Measurements from ENCODE around the gene SWT1.

Gene SWT1

DNA sequence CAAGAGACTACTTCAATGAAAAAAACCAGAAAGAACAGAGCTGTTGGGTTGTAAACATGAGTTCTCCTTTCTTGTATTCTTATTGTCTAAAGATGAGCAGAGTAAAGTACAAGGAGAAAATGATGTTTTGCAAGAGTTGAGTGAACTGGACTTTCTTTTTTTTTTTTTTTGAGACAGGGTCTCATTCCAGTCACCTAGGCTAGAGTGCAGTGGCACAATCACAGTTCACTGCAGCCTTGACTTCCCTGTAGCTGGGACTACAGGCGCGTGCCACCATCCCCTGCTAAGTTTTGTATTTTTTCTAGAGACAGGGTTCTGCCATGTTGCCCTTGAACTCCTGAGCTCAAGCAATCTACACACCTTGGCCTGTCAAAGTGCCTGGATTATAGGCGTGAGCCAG, 167.2 kb downstream of the SWT1 start:
- H3K4me3 ChIP-seq (replicated peaks; ENCODE audit: low read depth, low read length): no peak overlapping the region
- TF ChIP-seq, protein P1, sequence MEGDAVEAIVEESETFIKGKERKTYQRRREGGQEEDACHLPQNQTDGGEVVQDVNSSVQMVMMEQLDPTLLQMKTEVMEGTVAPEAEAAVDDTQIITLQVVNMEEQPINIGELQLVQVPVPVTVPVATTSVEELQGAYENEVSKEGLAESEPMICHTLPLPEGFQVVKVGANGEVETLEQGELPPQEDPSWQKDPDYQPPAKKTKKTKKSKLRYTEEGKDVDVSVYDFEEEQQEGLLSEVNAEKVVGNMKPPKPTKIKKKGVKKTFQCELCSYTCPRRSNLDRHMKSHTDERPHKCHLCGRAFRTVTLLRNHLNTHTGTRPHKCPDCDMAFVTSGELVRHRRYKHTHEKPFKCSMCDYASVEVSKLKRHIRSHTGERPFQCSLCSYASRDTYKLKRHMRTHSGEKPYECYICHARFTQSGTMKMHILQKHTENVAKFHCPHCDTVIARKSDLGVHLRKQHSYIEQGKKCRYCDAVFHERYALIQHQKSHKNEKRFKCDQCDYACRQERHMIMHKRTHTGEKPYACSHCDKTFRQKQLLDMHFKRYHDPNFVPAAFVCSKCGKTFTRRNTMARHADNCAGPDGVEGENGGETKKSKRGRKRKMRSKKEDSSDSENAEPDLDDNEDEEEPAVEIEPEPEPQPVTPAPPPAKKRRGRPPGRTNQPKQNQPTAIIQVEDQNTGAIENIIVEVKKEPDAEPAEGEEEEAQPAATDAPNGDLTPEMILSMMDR (IDR thresholded peaks at IDR 0.05; ENCODE audit: low read length, missing control alignments): no peak
- no peak for DNase-seq (ENCODE audit: low read depth)

DNA sequence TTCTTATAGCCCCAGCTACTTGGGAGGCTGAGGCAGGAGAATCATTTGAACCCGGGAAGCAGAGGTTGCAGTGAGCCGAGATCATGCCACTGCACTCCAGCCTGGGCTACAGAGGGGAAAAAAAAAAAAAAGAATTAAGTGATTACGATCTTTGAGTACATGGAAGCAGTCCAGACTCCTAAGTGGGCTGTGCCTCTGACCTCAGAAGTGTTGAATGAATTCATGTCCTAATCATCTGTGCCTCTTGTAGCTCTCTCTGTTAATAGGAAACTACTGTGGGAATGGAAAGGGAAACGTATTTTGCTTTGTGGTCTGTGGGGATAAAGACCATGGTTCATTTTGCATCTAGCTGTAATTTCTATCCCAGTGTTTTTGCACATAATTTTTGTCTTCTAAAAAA, 168.4 kb downstream of the SWT1 start:
- H3K4me3 ChIP-seq (replicated peaks; ENCODE audit: low read depth, low read length): no peak overlapping the region
- no peak for DNase-seq (ENCODE audit: low read depth)
- TF ChIP-seq, protein P1 (IDR thresholded peaks at IDR 0.05; ENCODE audit: low read length, missing control alignments): no peak

DNA sequence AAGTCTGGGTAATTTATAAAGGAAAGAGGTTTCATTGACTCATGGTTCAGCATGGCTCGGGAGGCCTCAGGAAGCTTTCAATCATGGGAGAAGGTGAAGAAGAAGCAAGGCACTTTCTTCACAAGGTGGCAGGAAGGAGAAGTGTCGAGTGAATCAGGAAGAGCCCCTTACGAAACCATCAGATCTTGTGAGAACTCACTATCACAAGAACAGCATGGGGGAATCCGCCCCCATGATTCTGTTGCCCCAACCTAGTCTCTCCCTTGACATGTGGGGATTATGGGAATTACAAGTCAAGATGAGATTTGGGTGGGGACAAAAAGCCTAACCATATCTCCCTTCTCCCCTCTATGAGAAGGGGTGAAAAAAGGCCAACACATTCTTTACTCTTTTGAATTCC, 171.3 kb downstream of the SWT1 start:
- TF ChIP-seq, protein P1 (IDR thresholded peaks at IDR 0.05; ENCODE audit: low read length, missing control alignments): no peak
- H3K4me3 ChIP-seq (replicated peaks; ENCODE audit: low read depth, low read length): no peak overlapping the region
- DNase-seq (ENCODE audit: low read depth): no peak

DNA sequence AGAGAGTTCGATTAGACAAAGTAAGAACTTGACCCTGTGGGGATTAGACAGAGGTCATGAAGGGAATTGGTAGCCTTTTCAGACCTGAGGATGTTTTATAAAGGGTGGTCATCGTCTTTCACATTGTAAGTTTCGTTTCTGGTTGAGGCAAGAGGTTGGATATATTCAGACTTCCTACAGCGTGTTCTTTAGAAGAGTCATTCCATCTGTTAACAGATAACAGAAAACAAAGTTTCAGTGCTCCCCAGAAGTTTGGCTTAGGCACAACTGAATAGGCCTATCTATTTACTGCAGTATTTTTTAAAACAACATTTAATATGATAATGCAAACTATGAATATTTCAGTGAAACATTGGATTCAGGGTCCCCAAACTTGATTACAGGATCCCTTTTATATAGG, 177.2 kb downstream of the SWT1 start:
- TF ChIP-seq, protein P1 (IDR thresholded peaks at IDR 0.05; ENCODE audit: low read length, missing control alignments): no peak
- no peak overlapping the region for H3K4me3 ChIP-seq (replicated peaks; ENCODE audit: low read depth, low read length)
- no peak for DNase-seq (ENCODE audit: low read depth)

- TF ChIP-seq, protein P1 (IDR thresholded peaks at IDR 0.05; ENCODE audit: low read length, missing control alignments): no peak
- H3K4me3 ChIP-seq (replicated peaks; ENCODE audit: low read depth, low read length): no peak overlapping the region
- peak; percentile 71 for DNase-seq (ENCODE audit: low read depth)
These were observed 180.3 kb downstream of the SWT1 start for GRCh38 chr1:185337246-185337645.

GRCh38 chr1:185338719-185339622, 182.0 kb downstream of the SWT1 start:
- no peak overlapping the region for H3K4me3 ChIP-seq (replicated peaks; ENCODE audit: low read depth, low read length)
- DNase-seq (ENCODE audit: low read depth): peak; percentile 48
- TF ChIP-seq, protein P1 (IDR thresholded peaks at IDR 0.05; ENCODE audit: low read length, missing control alignments): no peak

All from fibroblast of pulmonary artery (primary cell).